Measurements from ENCODE around the gene SLCO2B1. TPM values are rescaled to one million over a fixed set of nuclear protein-coding genes. Genes with fewer than 3 reads are reported as not detected.

The SLCO2B1 gene
- total and polyA plus RNA-seq, 3 experiments from 2014 or later, result 0.98 to 1.3 TPM; not detected in 1

DNA sequence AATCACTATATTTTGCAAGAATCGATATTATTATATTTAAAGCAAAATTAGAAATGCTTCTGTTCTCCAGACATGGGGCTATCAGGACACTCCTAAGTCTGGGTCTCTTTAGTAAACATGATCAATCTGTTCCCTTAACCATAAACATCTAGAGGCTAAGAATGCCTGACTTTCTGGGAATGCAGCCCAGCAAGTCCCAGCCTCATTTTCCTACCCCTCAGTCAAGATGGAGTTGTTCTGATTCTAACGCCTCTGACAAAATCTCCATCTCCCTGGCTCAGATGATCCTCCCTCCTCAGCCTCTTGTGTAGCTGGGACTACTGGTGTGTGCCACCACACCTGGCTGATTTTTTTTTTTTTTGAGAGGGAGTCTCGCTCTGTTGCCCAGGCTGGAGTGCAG, 35.0 kb downstream of the SLCO2B1 start:
- Mint-ChIP-seq H3K4me1 (no peaks in the 10 kb centered on the region), H3K4me3 (no peak overlapping the region), H3K27me3 (peaks cover 7 to 15% of the 10 kb centered on the region in 2 donors), H3K27ac (no peak overlapping the region), H3K9me3 (no peaks in the 10 kb centered on the region), H3K36me3 (no peaks in the 10 kb centered on the region)
- Histone ChIP-seq H3K27me3 (ENCODE audit: insufficient read depth, low read length, poor library complexity, severe bottlenecking) (no peaks in the 10 kb centered on the region), H3K27ac (ENCODE audit: low read depth, low read length) (no peak overlapping the region), H3K4me3 (ENCODE audit: low read length) (no peak overlapping the region), H3K36me3 (ENCODE audit: insufficient read depth, low read length) (no peaks in the 10 kb centered on the region), H3K9me3 (ENCODE audit: low read length) (no peaks in the 10 kb centered on the region), H3K4me1 (ENCODE audit: insufficient read depth, low read length) (no peaks in the 10 kb centered on the region)
- DNase-seq, result no peak
- ChIA-PET CTCF (no interaction called here), POLR2A (no interaction called here)

DNA sequence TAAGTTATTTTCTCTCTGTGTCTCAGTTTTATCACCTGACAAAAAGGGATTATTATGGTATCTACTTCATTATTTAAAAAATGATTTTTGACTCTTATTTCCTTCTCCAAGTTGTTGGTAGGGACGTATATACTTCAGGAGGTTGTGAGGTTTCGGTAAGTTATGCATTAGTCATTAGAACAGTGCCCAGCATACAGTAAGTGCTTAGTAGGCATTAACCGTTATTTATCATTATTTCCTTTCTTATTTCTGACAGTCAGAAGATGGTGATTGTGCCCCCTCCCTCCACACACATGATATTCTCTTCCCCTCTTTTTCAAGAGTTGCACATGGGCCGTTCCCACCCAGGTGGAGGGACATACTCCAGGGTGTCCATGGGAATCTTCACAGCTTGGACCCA, 36.1 kb downstream of the SLCO2B1 start:
- Mint-ChIP-seq H3K4me3 (no peak overlapping the region), H3K27ac (no peak overlapping the region), H3K9me3 (no peaks in the 10 kb centered on the region), H3K27me3 (peaks cover 3 to 7% of the 10 kb centered on the region in 2 donors), H3K4me1 (no peaks in the 10 kb centered on the region), H3K36me3 (no peaks in the 10 kb centered on the region)
- no peak overlapping the region for H3K4me3 ChIP-seq (ENCODE audit: low read length)
- H3K36me3 ChIP-seq (ENCODE audit: insufficient read depth, low read length), result no peaks in the 10 kb centered on the region
- H3K27ac ChIP-seq (ENCODE audit: low read depth, low read length), result no peak overlapping the region
- no peaks in the 10 kb centered on the region for H3K9me3 ChIP-seq (ENCODE audit: low read length)
- no peaks in the 10 kb centered on the region for H3K4me1 ChIP-seq (ENCODE audit: insufficient read depth, low read length)
- ChIA-PET POLR2A (no interaction called here), CTCF (no interaction called here)
- no peaks in the 10 kb centered on the region for H3K27me3 ChIP-seq (ENCODE audit: insufficient read depth, low read length, poor library complexity, severe bottlenecking)
- DNase-seq, result no peak

DNA sequence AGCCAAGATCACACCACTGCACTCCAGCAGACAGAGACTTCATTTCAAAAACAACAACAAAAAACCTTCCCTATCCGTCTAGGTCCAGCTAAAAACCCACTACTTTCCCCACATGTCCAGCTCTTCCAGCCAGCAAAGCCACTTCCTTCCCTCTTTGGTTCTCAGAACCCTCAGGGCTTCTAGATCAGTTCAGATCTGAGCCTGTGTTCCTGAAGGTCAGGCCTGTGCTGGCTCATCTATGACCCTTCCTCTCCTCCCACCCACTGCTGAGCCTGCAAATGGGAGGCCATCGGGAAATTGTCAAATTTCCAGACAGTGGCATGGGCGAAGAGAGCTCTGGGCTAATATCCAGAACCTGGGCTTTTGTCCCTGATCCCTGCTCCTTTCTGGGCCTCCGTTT, 37.8 kb downstream of the SLCO2B1 start:
- Histone ChIP-seq H3K27me3 (ENCODE audit: insufficient read depth, low read length, poor library complexity, severe bottlenecking) (no peaks in the 10 kb centered on the region), H3K27ac (ENCODE audit: low read depth, low read length) (no peak overlapping the region), H3K9me3 (ENCODE audit: low read length) (no peaks in the 10 kb centered on the region), H3K4me3 (ENCODE audit: low read length) (no peak overlapping the region), H3K4me1 (ENCODE audit: insufficient read depth, low read length) (no peaks in the 10 kb centered on the region), H3K36me3 (ENCODE audit: insufficient read depth, low read length) (no peaks in the 10 kb centered on the region)
- no peaks in the 10 kb centered on the region for H3K36me3 Mint-ChIP-seq
- H3K27ac Mint-ChIP-seq, result no peak overlapping the region
- ChIA-PET POLR2A (no interaction called here), CTCF (no interaction called here)
- H3K9me3 Mint-ChIP-seq, result no peaks in the 10 kb centered on the region
- H3K4me1 Mint-ChIP-seq, result no peaks in the 10 kb centered on the region
- no peak for DNase-seq
- H3K27me3 Mint-ChIP-seq, result peaks cover 0 to 3% of the 10 kb centered on the region in 2 donors
- no peak overlapping the region for H3K4me3 Mint-ChIP-seq

DNA sequence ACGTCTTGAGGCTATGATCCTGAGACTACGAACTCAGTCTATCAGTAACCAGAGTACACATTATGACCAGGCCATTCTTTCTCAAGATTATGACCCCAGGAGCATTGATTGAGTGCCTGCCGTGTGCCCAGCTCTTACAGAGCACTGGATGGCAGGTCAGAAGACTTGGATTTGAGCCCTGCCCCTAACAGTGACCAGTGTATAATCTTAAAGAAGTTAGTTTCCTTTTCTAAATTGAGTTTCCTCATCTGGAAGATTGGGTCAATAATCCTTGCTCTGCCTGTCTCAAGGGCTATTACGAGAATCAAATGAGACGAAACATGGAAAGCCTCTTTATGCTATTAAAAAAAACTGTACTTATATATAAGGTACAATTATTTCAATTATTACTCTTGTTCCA, 38.2 kb downstream of the SLCO2B1 start:
- H3K27me3 ChIP-seq (ENCODE audit: insufficient read depth, low read length, poor library complexity, severe bottlenecking), result no peaks in the 10 kb centered on the region

DNA sequence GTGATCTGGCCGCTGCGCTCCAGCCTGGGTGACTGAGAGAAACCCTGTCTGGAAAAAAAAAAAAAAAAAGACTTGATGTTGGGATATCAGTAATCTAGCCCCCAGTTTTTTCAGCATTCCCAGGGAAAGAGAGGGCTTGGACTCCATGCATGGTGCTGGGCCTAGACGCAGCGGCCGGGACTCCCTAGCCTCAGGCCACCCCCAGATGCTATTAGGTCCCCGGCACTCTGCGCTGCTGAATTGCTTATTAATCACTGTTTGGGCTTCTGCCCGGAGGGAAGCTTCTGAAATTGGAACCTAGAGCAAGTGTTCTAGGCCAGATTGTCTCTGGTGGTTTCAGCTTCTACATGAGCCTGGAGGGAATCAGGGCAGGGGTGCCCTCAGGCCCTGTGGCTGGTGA, 39.0 kb downstream of the SLCO2B1 start:
- no peaks in the 10 kb centered on the region for H3K9me3 ChIP-seq (ENCODE audit: low read length)
- ChIA-PET POLR2A (no interaction called here), CTCF (interaction anchor here (0.6 to 1.0 kb wide), 3 partner anchors 18 to 51 kb away, joined by 3 read pairs; no protein-coding TSS in a partner anchor)
- H3K4me1 ChIP-seq (ENCODE audit: insufficient read depth, low read length), result no peaks in the 10 kb centered on the region
- no peaks in the 10 kb centered on the region for H3K36me3 ChIP-seq (ENCODE audit: insufficient read depth, low read length)
- H3K27ac ChIP-seq (ENCODE audit: low read depth, low read length), result no peak overlapping the region
- Mint-ChIP-seq H3K4me3 (no peak overlapping the region), H3K36me3 (no peaks in the 10 kb centered on the region), H3K27ac (no peak overlapping the region), H3K4me1 (no peaks in the 10 kb centered on the region), H3K27me3 (peaks cover 0 to 1% of the 10 kb centered on the region in 2 donors), H3K9me3 (no peaks in the 10 kb centered on the region)
- no peak overlapping the region for H3K4me3 ChIP-seq (ENCODE audit: low read length)
- DNase-seq, result no peak
- H3K27me3 ChIP-seq (ENCODE audit: insufficient read depth, low read length, poor library complexity, severe bottlenecking), result no peaks in the 10 kb centered on the region

More for the DNA sequence above, 38.2 kb downstream of the SLCO2B1 start:
- Histone ChIP-seq H3K4me3 (ENCODE audit: low read length) (no peak overlapping the region), H3K27ac (ENCODE audit: low read depth, low read length) (no peak overlapping the region), H3K36me3 (ENCODE audit: insufficient read depth, low read length) (no peaks in the 10 kb centered on the region), H3K9me3 (ENCODE audit: low read length) (no peaks in the 10 kb centered on the region), H3K4me1 (ENCODE audit: insufficient read depth, low read length) (no peaks in the 10 kb centered on the region)
- H3K27ac Mint-ChIP-seq, result no peak overlapping the region
- no peak for DNase-seq
- ChIA-PET CTCF (interaction anchor here (0.6 to 1.0 kb wide), 2 partner anchors 17 to 45 kb away, joined by 3 read pairs; no protein-coding TSS in a partner anchor), POLR2A (no interaction called here)
- no peaks in the 10 kb centered on the region for H3K9me3 Mint-ChIP-seq
- no peaks in the 10 kb centered on the region for H3K4me1 Mint-ChIP-seq
- H3K27me3 Mint-ChIP-seq, result peaks cover 0 to 3% of the 10 kb centered on the region in 2 donors
- no peaks in the 10 kb centered on the region for H3K36me3 Mint-ChIP-seq
- no peak overlapping the region for H3K4me3 Mint-ChIP-seq

DNA sequence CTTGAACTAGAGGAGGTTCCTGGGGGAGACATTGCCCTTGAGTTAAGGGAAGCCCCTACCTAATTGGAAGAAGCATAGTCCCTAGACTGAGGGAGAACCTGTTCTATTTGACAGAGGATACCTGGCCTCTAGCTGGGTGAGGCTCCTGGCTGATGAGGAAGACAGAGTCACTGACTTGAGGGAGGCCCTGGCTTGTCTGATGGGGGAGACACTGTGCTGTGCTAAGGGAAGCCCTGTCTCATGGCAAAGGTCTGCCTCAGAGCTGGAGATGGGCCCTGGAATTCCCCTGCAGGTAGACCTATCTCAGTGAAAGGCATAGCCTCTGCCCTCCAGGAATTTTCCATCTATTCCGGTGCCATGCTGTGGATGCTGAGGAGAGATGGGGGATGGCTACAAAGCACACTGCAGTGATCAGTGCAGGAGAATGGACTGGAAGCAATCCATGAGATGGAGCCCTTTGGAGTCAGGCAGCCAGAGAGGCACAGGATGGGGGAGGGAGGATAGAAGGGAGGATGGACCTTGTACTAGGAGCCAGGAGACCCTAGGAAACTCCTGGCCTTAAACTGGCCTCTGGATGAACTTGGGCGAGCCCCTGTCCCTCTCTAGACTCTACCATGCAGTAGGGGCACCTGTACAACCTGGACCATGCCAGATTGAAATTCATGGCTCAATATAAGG, 39.9 kb downstream of the SLCO2B1 start:
- H3K27ac Mint-ChIP-seq, result peak overlapping the region in 1 of 8 donors; percentile 49
- ChIA-PET POLR2A (no interaction called here), CTCF (interaction anchor here (1.0 kb wide), 1 partner anchor 52 kb away, joined by 3 read pairs; no protein-coding TSS in a partner anchor)
- Histone ChIP-seq H3K4me1 (ENCODE audit: insufficient read depth, low read length) (no peaks in the 10 kb centered on the region), H3K27me3 (ENCODE audit: insufficient read depth, low read length, poor library complexity, severe bottlenecking) (no peaks in the 10 kb centered on the region), H3K9me3 (ENCODE audit: low read length) (no peaks in the 10 kb centered on the region), H3K4me3 (ENCODE audit: low read length) (no peak overlapping the region), H3K36me3 (ENCODE audit: insufficient read depth, low read length) (no peaks in the 10 kb centered on the region), H3K27ac (ENCODE audit: low read depth, low read length) (no peak overlapping the region)
- no peak overlapping the region for H3K4me3 Mint-ChIP-seq
- H3K36me3 Mint-ChIP-seq, result no peaks in the 10 kb centered on the region
- DNase-seq, result no peak
- no peaks in the 10 kb centered on the region for H3K4me1 Mint-ChIP-seq
- H3K27me3 Mint-ChIP-seq, result peaks cover 0 to 2% of the 10 kb centered on the region in 2 donors
- H3K9me3 Mint-ChIP-seq, result no peaks in the 10 kb centered on the region

DNA sequence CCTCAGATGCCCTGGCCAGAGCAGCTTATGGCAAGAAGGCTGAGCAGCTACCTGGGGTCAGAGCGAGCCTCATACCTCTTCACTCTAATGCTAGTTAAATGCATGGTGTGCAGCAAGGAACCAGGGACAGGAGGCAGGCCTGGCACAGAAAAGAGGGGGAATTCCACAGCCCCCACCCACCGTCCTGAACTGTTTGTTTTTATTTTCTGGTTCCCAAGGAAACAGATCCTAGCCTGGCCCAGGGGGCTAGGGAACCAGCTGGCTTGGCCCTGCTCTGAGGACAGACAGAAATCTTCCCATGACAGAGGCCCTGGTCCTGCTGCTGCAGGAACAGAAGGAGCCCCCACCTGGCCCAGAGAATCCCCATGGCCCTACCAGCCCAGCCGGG, 40.4 kb downstream of the SLCO2B1 start:
- Mint-ChIP-seq H3K27me3 (peaks cover 0 to 2% of the 10 kb centered on the region in 2 donors), H3K4me1 (no peaks in the 10 kb centered on the region), H3K9me3 (no peaks in the 10 kb centered on the region), H3K36me3 (no peaks in the 10 kb centered on the region), H3K4me3 (no peak overlapping the region), H3K27ac (no peak overlapping the region)
- Histone ChIP-seq H3K36me3 (ENCODE audit: insufficient read depth, low read length) (no peaks in the 10 kb centered on the region), H3K4me1 (ENCODE audit: insufficient read depth, low read length) (no peaks in the 10 kb centered on the region), H3K4me3 (ENCODE audit: low read length) (no peak overlapping the region), H3K9me3 (ENCODE audit: low read length) (no peaks in the 10 kb centered on the region), H3K27me3 (ENCODE audit: insufficient read depth, low read length, poor library complexity, severe bottlenecking) (no peaks in the 10 kb centered on the region), H3K27ac (ENCODE audit: low read depth, low read length) (no peak overlapping the region)
- no peak for DNase-seq
- CTCF ChIA-PET, result no interaction called here
- POLR2A ChIA-PET, result no interaction called here

DNA sequence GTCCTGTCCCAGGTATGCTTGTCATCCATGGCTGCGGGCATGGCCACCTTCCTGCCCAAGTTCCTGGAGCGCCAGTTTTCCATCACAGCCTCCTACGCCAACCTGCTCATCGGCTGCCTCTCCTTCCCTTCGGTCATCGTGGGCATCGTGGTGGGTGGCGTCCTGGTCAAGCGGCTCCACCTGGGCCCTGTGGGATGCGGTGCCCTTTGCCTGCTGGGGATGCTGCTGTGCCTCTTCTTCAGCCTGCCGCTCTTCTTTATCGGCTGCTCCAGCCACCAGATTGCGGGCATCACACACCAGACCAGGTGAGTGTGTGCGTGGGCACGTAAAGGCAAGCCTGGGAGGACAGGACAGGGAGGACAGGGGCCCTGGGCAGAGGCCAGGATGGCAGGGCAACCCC, 42.4 kb downstream of the SLCO2B1 start:
- no peak for DNase-seq
- no peaks in the 10 kb centered on the region for H3K27me3 ChIP-seq (ENCODE audit: insufficient read depth, low read length, poor library complexity, severe bottlenecking)
- H3K4me3 ChIP-seq (ENCODE audit: low read length), result no peak overlapping the region
- no peaks in the 10 kb centered on the region for H3K36me3 ChIP-seq (ENCODE audit: insufficient read depth, low read length)
- H3K27ac ChIP-seq (ENCODE audit: low read depth, low read length), result no peak overlapping the region
- Mint-ChIP-seq H3K27ac (no peak overlapping the region), H3K27me3 (peaks cover 4 to 5% of the 10 kb centered on the region in 2 donors), H3K36me3 (no peaks in the 10 kb centered on the region), H3K9me3 (no peaks in the 10 kb centered on the region), H3K4me1 (no peaks in the 10 kb centered on the region), H3K4me3 (no peak overlapping the region)
- ChIA-PET CTCF (no interaction called here), POLR2A (interaction anchor here (0.6 kb wide), 1 partner anchor 38 kb away, joined by 3 read pairs; no protein-coding TSS in a partner anchor)
- H3K4me1 ChIP-seq (ENCODE audit: insufficient read depth, low read length), result no peaks in the 10 kb centered on the region
- H3K9me3 ChIP-seq (ENCODE audit: low read length), result no peaks in the 10 kb centered on the region

Data from CD8-positive, alpha-beta memory T cell (primary cell).